ENCODE measurements around the gene SNN. TPM values are rescaled to one million over a fixed set of nuclear protein-coding genes. Genes with fewer than 3 reads are reported as not detected.

The SNN gene
- total RNA-seq, 1 experiment from 2014 or later, result 12.6 TPM

- CTCF ChIA-PET, result interaction anchor here (0.6 kb wide), 1 partner anchor 27 kb away, joined by 3 read pairs; no protein-coding TSS in a partner anchor
- no peak for DNase-seq
- Histone ChIP-seq H3K4me3 (no peak overlapping the region), H3K36me3 (ENCODE audit: low read depth) (peaks cover 33% of the 10 kb centered on the region), H2AFZ (no peak overlapping the region), H3K9me3 (ENCODE audit: insufficient read depth, low read depth) (no peaks in the 10 kb centered on the region), H3K4me2 (no peak overlapping the region), H3F3A (ENCODE audit: insufficient read depth, low read depth) (0 out of 2 replicates have a peak, but pooled peaks cover 14% of the 10 kb centered on the region), H3K27me3 (ENCODE audit: insufficient read depth, low read depth) (no peaks in the 10 kb centered on the region), H3K9me2 (ENCODE audit: insufficient read depth) (no peaks in the 10 kb centered on the region), H3K27ac (no peak overlapping the region), H3K79me2 (ENCODE audit: low read depth) (no peaks in the 10 kb centered on the region), H3K4me1 (replicated peaks; ENCODE audit: insufficient read depth) (peaks cover 11% of the 10 kb centered on the region), H4K20me1 (ENCODE audit: insufficient read depth) (peaks cover 19% of the 10 kb centered on the region)
- BruUV-seq (replicated peaks), result no TSS peak
- POLR2A ChIA-PET (ENCODE audit: unreplicated experiment), result no interaction called here
- no peak for TF ChIP-seq CTCF (conservative IDR thresholded peaks at IDR 0.05)
- no peak for TF ChIP-seq EZH2 (IDR thresholded peaks at IDR 0.05; ENCODE audit: low read depth)
- intact Hi-C loops (cut with micrococcal nuclease; ENCODE audit: unreplicated experiment), result no loop called here
These were observed 19.6 kb downstream of the SNN start for GRCh38 chr16:11687601-11688519.

- no TSS peak for BruUV-seq (replicated peaks)
- intact Hi-C loops (cut with micrococcal nuclease; ENCODE audit: unreplicated experiment), result no loop called here
- Histone ChIP-seq H3F3A (ENCODE audit: insufficient read depth, low read depth) (0 out of 2 replicates have a peak, but pooled peaks cover 14% of the 10 kb centered on the region), H3K79me2 (ENCODE audit: low read depth) (no peaks in the 10 kb centered on the region), H2AFZ (no peak overlapping the region), H3K9me3 (ENCODE audit: insufficient read depth, low read depth) (no peaks in the 10 kb centered on the region), H3K27me3 (ENCODE audit: insufficient read depth, low read depth) (no peaks in the 10 kb centered on the region), H3K9me2 (ENCODE audit: insufficient read depth) (no peaks in the 10 kb centered on the region), H3K27ac (no peak overlapping the region), H3K36me3 (ENCODE audit: low read depth) (peaks cover 31% of the 10 kb centered on the region), H3K4me2 (no peak overlapping the region), H3K4me3 (no peak overlapping the region), H4K20me1 (ENCODE audit: insufficient read depth) (peaks cover 19% of the 10 kb centered on the region), H3K4me1 (replicated peaks; ENCODE audit: insufficient read depth) (peaks cover 11% of the 10 kb centered on the region)
- POLR2A ChIA-PET (ENCODE audit: unreplicated experiment), result interaction anchor here (0.7 kb wide), 1 partner anchor 131 kb away, joined by 12 read pairs; no protein-coding TSS in a partner anchor
- no peak for DNase-seq
- TF ChIP-seq CTCF (conservative IDR thresholded peaks at IDR 0.05), result no peak
- CTCF ChIA-PET, result interaction anchor here (0.6 kb wide), 1 partner anchor 26 kb away, joined by 3 read pairs; no protein-coding TSS in a partner anchor
These were observed 20.2 kb downstream of the SNN start for GRCh38 chr16:11688520-11688886.

GRCh38 chr16:11689031-11689840, 21.0 kb downstream of the SNN start:
- POLR2A ChIA-PET (ENCODE audit: unreplicated experiment), result interaction anchor here (0.7 kb wide), 1 partner anchor 131 kb away, joined by 12 read pairs; no protein-coding TSS in a partner anchor
- peaks cover 31% of the 10 kb centered on the region for H3K36me3 ChIP-seq (ENCODE audit: low read depth)

More at GRCh38 chr16:11689031-11689840, 21.0 kb downstream of the SNN start:
- Histone ChIP-seq H3K4me3 (no peak overlapping the region), H3K9me2 (ENCODE audit: insufficient read depth) (no peaks in the 10 kb centered on the region), H3K4me2 (no peak overlapping the region), H3K79me2 (ENCODE audit: low read depth) (no peaks in the 10 kb centered on the region), H3K4me1 (replicated peaks; ENCODE audit: insufficient read depth) (peaks cover 11% of the 10 kb centered on the region), H4K20me1 (ENCODE audit: insufficient read depth) (peaks cover 19% of the 10 kb centered on the region), H3K27me3 (ENCODE audit: insufficient read depth, low read depth) (no peaks in the 10 kb centered on the region), H3F3A (ENCODE audit: insufficient read depth, low read depth) (0 out of 2 replicates have a peak, but pooled peaks cover 14% of the 10 kb centered on the region), H3K9me3 (ENCODE audit: insufficient read depth, low read depth) (no peaks in the 10 kb centered on the region), H3K27ac (no peak overlapping the region), H2AFZ (no peak overlapping the region)
- intact Hi-C loops (cut with micrococcal nuclease; ENCODE audit: unreplicated experiment), result no loop called here
- no peak for TF ChIP-seq CTCF (conservative IDR thresholded peaks at IDR 0.05)
- TF ChIP-seq EZH2 (IDR thresholded peaks at IDR 0.05; ENCODE audit: low read depth), result no peak
- DNase-seq, result no peak
- BruUV-seq (replicated peaks), result no TSS peak
- CTCF ChIA-PET, result interaction anchor here (0.8 kb wide), 1 partner anchor 221 kb away, joined by 3 read pairs; no protein-coding TSS in a partner anchor
